HUES6 (cell line): ENCODE measurements around the gene HNF4A.

Source experiments
- H3K27ac ChIP-seq: 2 replicates; pipeline ENCODE4 v1.7.0; 2013; ENCODE audit warnings: low read depth, mild to moderate bottlenecking, low read length, inconsistent platforms
- H3K27me3 ChIP-seq: 2 replicates; pipeline ENCODE4 v1.6.1; 2013; ENCODE audit warnings: low read length; ENCODE audit not compliant: control insufficient read depth, insufficient read depth
- H3K36me3 ChIP-seq: 2 replicates; pipeline ENCODE4 v1.6.1; 2013; ENCODE audit warnings: low read length; ENCODE audit not compliant: control insufficient read depth, insufficient read depth
- H3K4me1 ChIP-seq: 2 replicates; pipeline ENCODE4 v1.6.1; 2013; ENCODE audit warnings: low read length; ENCODE audit not compliant: control insufficient read depth, insufficient read depth
- H3K4me3 ChIP-seq: 2 replicates; pipeline ENCODE4 v1.5.1; 2013; ENCODE audit warnings: low read depth, low read length
- H3K9ac ChIP-seq: one replicate; pipeline ENCODE4 v1.6.1; 2013; ENCODE audit warnings: mild to moderate bottlenecking, low read length
- H3K9me3 ChIP-seq: 2 replicates; pipeline ENCODE4 v1.6.1; 2013; ENCODE audit warnings: low read depth, low read length; ENCODE audit not compliant: control insufficient read depth, insufficient read depth

Gene HNF4A

GRCh38 chr20:44400970-44401769 lies 45.7 kb downstream of the HNF4A start:
- no peaks in the 10 kb centered on the region for H3K27me3 ChIP-seq

GRCh38 chr20:44401770-44402390 lies 46.4 kb downstream of the HNF4A start:
- no peaks in the 10 kb centered on the region for H3K4me1 ChIP-seq
- no peak overlapping the region for H3K9ac ChIP-seq
- no peak overlapping the region for H3K27ac ChIP-seq
- no peaks in the 10 kb centered on the region for H3K27me3 ChIP-seq
- no peaks in the 10 kb centered on the region for H3K36me3 ChIP-seq
- H3K9me3 ChIP-seq, result no peaks in the 10 kb centered on the region
- H3K4me3 ChIP-seq, result no peak overlapping the region

More at GRCh38 chr20:44400970-44401769, 45.7 kb downstream of the HNF4A start:
- H3K4me1 ChIP-seq, result no peaks in the 10 kb centered on the region
- no peak overlapping the region for H3K4me3 ChIP-seq
- no peaks in the 10 kb centered on the region for H3K36me3 ChIP-seq
- H3K9ac ChIP-seq, result no peak overlapping the region
- H3K27ac ChIP-seq, result no peak overlapping the region
- H3K9me3 ChIP-seq, result no peaks in the 10 kb centered on the region

DNA sequence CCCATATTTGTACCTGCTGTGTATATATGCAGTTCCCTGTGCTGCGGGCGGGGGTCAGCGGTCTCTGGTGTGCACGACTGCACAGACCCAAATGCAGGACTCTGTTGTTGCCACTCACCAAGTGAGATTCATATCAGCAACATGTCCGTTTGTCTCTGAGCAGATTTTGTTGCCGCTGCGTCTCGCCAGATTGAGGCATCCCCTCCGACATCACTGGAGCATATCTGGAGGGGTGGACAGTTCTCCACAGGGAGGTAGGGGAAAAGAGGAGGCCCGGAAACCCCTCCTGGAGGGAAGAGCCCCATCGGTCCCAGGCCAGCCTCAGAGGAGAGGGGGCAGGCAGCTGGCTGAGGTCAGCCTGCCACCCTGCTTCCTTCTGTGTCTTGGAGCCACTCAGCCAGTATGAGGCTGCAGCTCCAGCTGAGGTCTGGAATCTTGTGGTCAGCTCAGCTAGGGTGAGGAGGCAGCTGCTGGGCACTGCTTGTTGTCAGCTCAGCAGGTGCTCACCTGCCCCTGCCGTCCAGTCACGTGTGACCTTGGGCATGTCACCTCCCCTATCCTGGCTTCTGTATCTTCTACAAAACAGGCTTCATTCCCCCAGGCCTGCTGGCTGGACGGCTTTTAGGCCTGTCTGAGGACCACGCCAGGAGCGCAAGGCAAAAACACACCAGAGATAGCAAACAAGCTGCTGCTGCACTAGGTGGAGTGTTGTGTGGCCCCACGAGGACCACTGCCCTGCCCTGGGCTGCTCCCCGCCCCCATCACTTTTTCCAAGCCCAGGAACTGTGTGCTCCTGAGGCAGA lies 47.1 kb downstream of the HNF4A start:
- Histone ChIP-seq H3K36me3 (no peaks in the 10 kb centered on the region), H3K27ac (no peak overlapping the region), H3K4me3 (no peak overlapping the region), H3K9ac (no peak overlapping the region), H3K9me3 (no peaks in the 10 kb centered on the region), H3K4me1 (no peaks in the 10 kb centered on the region; the same call in 1 of the 2 replicates), H3K27me3 (no peaks in the 10 kb centered on the region)

- H3K9me3 ChIP-seq, result no peaks in the 10 kb centered on the region
- no peaks in the 10 kb centered on the region for H3K27me3 ChIP-seq
- H3K4me1 ChIP-seq, result no peaks in the 10 kb centered on the region; the same call in 1 of the 2 replicates
- H3K4me3 ChIP-seq, result no peak overlapping the region
- no peaks in the 10 kb centered on the region for H3K36me3 ChIP-seq
- no peak overlapping the region for H3K27ac ChIP-seq
- no peak overlapping the region for H3K9ac ChIP-seq
Measured at GRCh38 chr20:44403194-44404112, 48.0 kb downstream of the HNF4A start.

DNA sequence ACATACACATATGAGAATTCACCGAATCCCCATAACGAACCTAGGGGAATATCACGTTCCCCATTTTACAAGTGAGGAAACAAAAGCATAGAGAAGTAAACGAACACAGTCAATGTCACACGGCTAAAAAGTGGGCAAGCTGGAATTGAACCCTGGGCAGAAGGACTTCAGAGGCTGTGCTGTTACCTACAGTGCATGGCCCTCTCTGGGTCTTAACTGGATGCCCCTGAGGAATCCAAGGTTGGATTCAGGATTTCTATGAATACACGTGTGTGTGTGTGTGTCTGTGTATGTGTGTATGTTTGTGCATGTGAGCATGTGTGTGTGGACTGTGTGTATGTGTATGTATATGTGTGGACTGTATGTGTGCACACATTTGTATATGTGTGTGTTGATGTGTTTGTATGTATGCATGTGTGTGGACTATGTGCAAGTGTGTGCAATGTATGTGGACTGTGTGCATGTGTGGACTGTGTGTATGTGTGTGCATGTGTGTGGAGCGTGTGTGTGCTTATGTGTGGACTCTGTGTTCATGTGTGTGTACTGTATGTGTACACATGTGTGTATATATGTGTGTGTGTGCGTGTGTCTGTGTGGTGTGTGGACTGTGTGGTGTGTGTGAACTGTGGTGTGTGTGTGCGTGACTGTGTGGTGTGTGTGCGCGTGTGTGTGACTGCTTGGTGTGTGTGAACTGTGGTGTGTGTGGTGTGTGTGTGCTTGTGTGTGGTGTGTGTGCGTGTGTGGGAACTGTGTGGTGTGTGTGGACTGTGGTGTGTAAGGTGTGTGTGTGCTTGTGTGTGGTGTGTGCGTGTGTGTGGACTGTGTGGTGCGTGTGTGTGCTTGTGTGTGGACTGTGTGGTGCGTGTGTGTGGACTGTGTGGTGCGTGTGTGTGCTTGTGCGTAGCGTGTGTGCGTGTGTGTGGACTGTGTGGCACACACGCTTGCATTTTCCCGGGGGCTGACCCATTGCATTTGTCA lies 49.0 kb downstream of the HNF4A start:
- H3K4me3 ChIP-seq, result no peak overlapping the region
- H3K27ac ChIP-seq, result no peak overlapping the region
- no peaks in the 10 kb centered on the region for H3K9me3 ChIP-seq
- H3K4me1 ChIP-seq, result no peaks in the 10 kb centered on the region; the same call in 1 of the 2 replicates
- H3K36me3 ChIP-seq, result no peaks in the 10 kb centered on the region
- H3K9ac ChIP-seq, result no peak overlapping the region
- H3K27me3 ChIP-seq, result no peaks in the 10 kb centered on the region

DNA sequence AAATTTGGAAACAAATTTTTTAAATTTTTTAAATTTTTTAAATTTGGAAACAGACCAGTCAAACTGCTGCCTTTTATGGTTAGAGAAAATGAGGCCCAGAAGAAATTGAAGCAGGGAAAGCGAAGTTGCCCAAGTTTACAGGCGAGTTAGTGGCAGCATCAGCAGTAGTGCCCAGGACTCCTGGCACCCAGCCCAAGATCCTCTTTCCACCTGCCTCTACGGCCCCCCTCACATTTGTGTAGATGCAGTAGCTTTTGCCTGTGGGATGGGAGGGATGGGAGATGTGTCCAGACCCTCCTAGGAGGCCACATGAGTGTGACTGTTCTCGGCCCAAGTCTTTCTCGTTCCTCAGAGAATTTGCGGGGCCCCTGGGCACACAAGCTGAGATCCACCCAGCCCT lies 49.8 kb downstream of the HNF4A start:
- Histone ChIP-seq H3K9me3 (no peaks in the 10 kb centered on the region), H3K27me3 (no peaks in the 10 kb centered on the region), H3K27ac (no peak overlapping the region), H3K4me3 (no peak overlapping the region), H3K4me1 (no peaks in the 10 kb centered on the region; the same call in 1 of the 2 replicates), H3K36me3 (no peaks in the 10 kb centered on the region), H3K9ac (no peak overlapping the region)

- H3K9me3 ChIP-seq, result no peaks in the 10 kb centered on the region
- H3K36me3 ChIP-seq, result no peaks in the 10 kb centered on the region
- no peak overlapping the region for H3K9ac ChIP-seq
- no peaks in the 10 kb centered on the region for H3K27me3 ChIP-seq
- H3K4me3 ChIP-seq, result no peak overlapping the region
- no peak overlapping the region for H3K27ac ChIP-seq
- no peaks in the 10 kb centered on the region; the same call in 1 of the 2 replicates for H3K4me1 ChIP-seq
Measured at GRCh38 chr20:44405785-44406571, 50.5 kb downstream of the HNF4A start.

- H3K4me3 ChIP-seq, result no peak overlapping the region
- no peaks in the 10 kb centered on the region for H3K27me3 ChIP-seq
- no peak overlapping the region for H3K9ac ChIP-seq
- H3K4me1 ChIP-seq, result no peaks in the 10 kb centered on the region; the same call in 1 of the 2 replicates
- no peak overlapping the region for H3K27ac ChIP-seq
- no peaks in the 10 kb centered on the region for H3K9me3 ChIP-seq
- no peaks in the 10 kb centered on the region for H3K36me3 ChIP-seq
Measured at GRCh38 chr20:44406572-44407137, 51.2 kb downstream of the HNF4A start.
